ENCODE measurements around the gene GPC5.

Gene GPC5

GRCh38 chr13:91464336-91464735 lies 65.9 kb downstream of the GPC5 start:
- no peak for DNase-seq

GRCh38 chr13:91467236-91467635 lies 68.8 kb downstream of the GPC5 start:
- DNase-seq = no peak

- peak; percentile 63 for DNase-seq
Observed at GRCh38 chr13:91468301-91468700, 69.9 kb downstream of the GPC5 start.

- no peak for DNase-seq
Observed at GRCh38 chr13:91470084-91470621, 71.7 kb downstream of the GPC5 start.

GRCh38 chr13:91470681-91471080 lies 72.3 kb downstream of the GPC5 start:
- no peak for DNase-seq

GRCh38 chr13:91482427-91482826 lies 84.0 kb downstream of the GPC5 start:
- no peak for DNase-seq

- DNase-seq = no peak
Observed at GRCh38 chr13:91491980-91492379, 93.6 kb downstream of the GPC5 start.

GRCh38 chr13:91493442-91493841 lies 95.0 kb downstream of the GPC5 start:
- DNase-seq = no peak

GRCh38 chr13:91498298-91498697 lies 99.9 kb downstream of the GPC5 start:
- DNase-seq = no peak

- no peak for DNase-seq
Observed at GRCh38 chr13:91504216-91504615, 105.8 kb downstream of the GPC5 start.

- DNase-seq = no peak
Observed at GRCh38 chr13:91506759-91507158, 108.3 kb downstream of the GPC5 start.

GRCh38 chr13:91510058-91510457 lies 111.6 kb downstream of the GPC5 start:
- DNase-seq = no peak

- no peak for DNase-seq
Observed at GRCh38 chr13:91513790-91514189, 115.4 kb downstream of the GPC5 start.

GRCh38 chr13:91516799-91517198 lies 118.4 kb downstream of the GPC5 start:
- DNase-seq = no peak

- DNase-seq = no peak
Observed at GRCh38 chr13:91520952-91521351, 122.5 kb downstream of the GPC5 start.

GRCh38 chr13:91523116-91523515 lies 124.7 kb downstream of the GPC5 start:
- no peak for DNase-seq

- no peak for DNase-seq
Observed at GRCh38 chr13:91526543-91527033, 128.2 kb downstream of the GPC5 start.

GRCh38 chr13:91529739-91530482 lies 131.5 kb downstream of the GPC5 start:
- no peak for DNase-seq

- DNase-seq = no peak
Observed at GRCh38 chr13:91531646-91532045, 133.2 kb downstream of the GPC5 start.

GRCh38 chr13:91533354-91533753 lies 134.9 kb downstream of the GPC5 start:
- no peak for DNase-seq

- no peak for DNase-seq
Observed at GRCh38 chr13:91534996-91535395, 136.6 kb downstream of the GPC5 start.

- no peak for DNase-seq
Observed at GRCh38 chr13:91537376-91537775, 139.0 kb downstream of the GPC5 start.

- DNase-seq = no peak
Observed at GRCh38 chr13:91539286-91540157, 141.1 kb downstream of the GPC5 start.

All from NCI-H226 (cell line).